ENCODE measurements around the gene RAPGEF3. TPM values are rescaled to one million over a fixed set of nuclear protein-coding genes. Genes with fewer than 3 reads are reported as not detected.

The RAPGEF3 gene
- total and polyA plus RNA-seq, 9 of the 15 experiments (the other 6 are each of a cell fraction or from before 2014, with no cell fraction given): 0.03 to 0.78 (median 0.37) TPM; not detected in 1

GRCh38 chr12:47705566-47706425 lies 52.9 kb downstream of the RAPGEF3 start, which contains the start of gene RPAP3 (continued):
- TF ChIP-seq KDM5B (IDR thresholded peaks at IDR 0.05; ENCODE audit: insufficient replicate concordance, low read depth, low read length) (peak; percentile 93), E2F3 (CRISPR knock-in tag; IDR thresholded peaks at IDR 0.05) (peak; percentile 33; the same call in 1 of the 2 replicates), PRDM10 (IDR thresholded peaks at IDR 0.05; ENCODE audit: partially characterized antibody) (peak; percentile 58), NKRF (IDR thresholded peaks at IDR 0.05; ENCODE audit: borderline replicate concordance) (0 out of 2 replicates have a peak, but pooled peaks have one; percentile 4), HOXB6 (CRISPR knock-in tag; IDR thresholded peaks at IDR 0.05; ENCODE audit: borderline replicate concordance) (no peak), SREBF1 (IDR thresholded peaks at IDR 0.05; ENCODE audit: borderline replicate concordance, low read depth, low read length) (no peak), MCM3 (IDR thresholded peaks at IDR 0.05) (no peak), ZNF124 (CRISPR knock-in tag; IDR thresholded peaks at IDR 0.05) (no peak), TFAP4 (CRISPR knock-in tag; IDR thresholded peaks at IDR 0.05; ENCODE audit: borderline replicate concordance) (peak; percentile 77; the same call in 1 of the 2 replicates), ZSCAN29 (IDR thresholded peaks at IDR 0.05) (peak; percentile 57; the same call in 1 of the 2 replicates), FOXP1 (CRISPR knock-in tag; IDR thresholded peaks at IDR 0.05) (peak; percentile 80; the same call in 1 of the 2 replicates), TSHZ1 (CRISPR knock-in tag; IDR thresholded peaks at IDR 0.05) (no peak), NFIC (IDR thresholded peaks at IDR 0.05) (peak; percentile 63), NR2C1 (IDR thresholded peaks at IDR 0.05) (no peak), NR2C1 (tag; IDR thresholded peaks at IDR 0.05) (no peak), GATAD2B (IDR thresholded peaks at IDR 0.05; ENCODE audit: borderline replicate concordance) (peak; percentile 98), SMAD4 (CRISPR knock-in tag; conservative IDR thresholded peaks at IDR 0.05) (peak; percentile 58), SMAD1 (IDR thresholded peaks at IDR 0.05; ENCODE audit: low read depth, low read length, partially characterized antibody) (peak; percentile 91)
